HepG2 (cell line): ENCODE measurements around the gene ERCC6. TPM values are rescaled to one million over a fixed set of nuclear protein-coding genes. Genes with fewer than 3 reads are reported as not detected.

Experiments used
- ATAC-seq: fragments of 200-7000 bp; cut with Tn5 transposase; 3 replicates; pipeline ENCODE4 v1.9.1; 2020; ENCODE audit warnings: mild to moderate bottlenecking, moderate library complexity
- BruUV-seq: library from RNA; stranded (reverse); fragments of 400-500 nt; replicated peaks from 2 replicates; lab custom pipeline; 2021; lab: Mats Ljungman, UMichigan
- CTCF ChIA-PET: fragments of 300-600 bp; formaldehyde crosslinking; extraction: SDS; loops from one replicate; lab custom pipeline; 2021; ENCODE audit warnings: low total read pairs, inconsistent platforms, low intra/inter-chr PET ratio; lab: Yijun Ruan, JAX
- POLR2A ChIA-PET: fragments of 350-600 bp; sonication (Branson Sonifier 250); formaldehyde crosslinking; loops from one replicate; lab custom pipeline; 2020; ENCODE audit warnings: antibody characterized with exemption, inconsistent platforms; lab: Yijun Ruan, JAX
- DNase-seq: peaks from one replicate; pipeline ENCODE4 v3.0.0-alpha.2; 2015; ENCODE audit warnings: low spot score
- FAIRE-seq: peaks from 3 replicates; lab custom pipeline; 2011; peaks lifted over from hg19 to GRCh38; lab: Jason Lieb, UNC
- H2AFZ ChIP-seq: one replicate; pipeline ENCODE4 v1.6.1; 2011; ENCODE audit warnings: low read length, inconsistent platforms
- H3K27ac ChIP-seq: fragments of 300-600 bp; 3 replicates; pipeline ENCODE4 v1.8.0; 2011; ENCODE audit warnings: mixed run types, mild to moderate bottlenecking, mixed read lengths, low read length, inconsistent platforms; ENCODE audit not compliant: insufficient read depth; ENCODE audit errors: extremely low read length
- H3K27me3 ChIP-seq, 2 experiments: fragments of 200-600 bp in 1 of 2; 2 replicates in 1 of 2; 3 replicates in 1 of 2; pipeline versions ENCODE4 v1.6.0 to v1.8.0; 2011; ENCODE audit warnings: low read length in 2 of 2, mild to moderate bottlenecking in 2 of 2, moderate library complexity in 2 of 2, inconsistent platforms in 1 of 2; ENCODE audit not compliant: insufficient read depth in 2 of 2, control insufficient read depth in 1 of 2
- H3K36me3 ChIP-seq, 2 experiments: fragments of 200-600 bp in 1 of 2; replicated peaks in 1 of 2; 2 replicates in 1 of 2; 3 replicates in 1 of 2; pipeline versions ENCODE4 v1.5.1 to v1.8.0; 2011; ENCODE audit warnings: low read length in 2 of 2, inconsistent platforms in 1 of 2; ENCODE audit not compliant: insufficient read depth in 2 of 2, control insufficient read depth in 1 of 2
- H3K4me1 ChIP-seq: 2 replicates; pipeline ENCODE4 v1.5.1; 2012; ENCODE audit warnings: low read length, inconsistent platforms; ENCODE audit not compliant: insufficient read depth
- H3K4me2 ChIP-seq: 2 replicates; pipeline ENCODE4 v1.6.0; 2011; ENCODE audit warnings: low read depth, low read length, inconsistent platforms
- H3K4me3 ChIP-seq, 3 experiments: fragments of 200-600 bp in 1 of 3; sonication (generic), shearing (Covaris generic) in 1 of 3; replicated peaks in 1 of 3; 2 replicates each; pipeline ENCODE4 v1.5.1; 2011 to 2016; ENCODE audit warnings: low read length in 3 of 3, inconsistent platforms in 2 of 3, low read depth in 2 of 3, mild to moderate bottlenecking in 2 of 3, control low read depth in 1 of 3, mixed read lengths in 1 of 3; ENCODE audit not compliant: insufficient read depth in 1 of 3
- H3K79me2 ChIP-seq: one replicate; pipeline ENCODE4 v1.6.1; 2011; ENCODE audit warnings: low read length, inconsistent platforms; ENCODE audit not compliant: insufficient read depth
- H3K9ac ChIP-seq: 2 replicates; pipeline ENCODE4 v1.6.0; 2011; ENCODE audit warnings: mild to moderate bottlenecking, low read depth, low read length, inconsistent platforms; ENCODE audit not compliant: insufficient read depth
- H3K9me3 ChIP-seq: 2 replicates; pipeline ENCODE4 v1.5.1; 2012; ENCODE audit warnings: mild to moderate bottlenecking, low read length
- H4K20me1 ChIP-seq: 2 replicates; pipeline ENCODE4 v1.6.0; 2011; ENCODE audit warnings: inconsistent platforms, mild to moderate bottlenecking, low read length, moderate library complexity; ENCODE audit not compliant: insufficient read depth
- ARNTL ChIP-seq: sonication (generic); formaldehyde crosslinking; IDR thresholded peaks from 2 replicates; pipeline ENCODE4 v1.4.0; 2020; ENCODE audit warnings: mild to moderate bottlenecking, missing genetic modification reagents
- CEBPB ChIP-seq: IDR thresholded peaks from 2 replicates; pipeline ENCODE4 v1.6.1; 2011; ENCODE audit warnings: low read depth, low read length, improper control_type of control experiment, borderline replicate concordance
- CREB1 ChIP-seq, 2 experiments: fragments of 450-650 bp in 1 of 2; IDR thresholded peaks; 2 replicates each; pipeline ENCODE4 v1.6.1; 2016 to 2017; ENCODE audit warnings: control low read depth in 1 of 2, mild to moderate bottlenecking in 1 of 2, missing compliant biosample characterization in 1 of 2, missing genetic modification characterization in 1 of 2
- RFX5 ChIP-seq: IDR thresholded peaks from 2 replicates; pipeline ENCODE4 v1.6.1; 2011; ENCODE audit warnings: low read depth, low read length, improper control_type of control experiment
- TSC22D2 ChIP-seq: sonication (generic); formaldehyde crosslinking; IDR thresholded peaks from 2 replicates; pipeline ENCODE4 v1.5.1; 2020; ENCODE audit warnings: missing genetic modification reagents, mild to moderate bottlenecking, borderline replicate concordance
- ZBTB3 ChIP-seq: sonication (generic); formaldehyde crosslinking; IDR thresholded peaks from 2 replicates; pipeline ENCODE4 v1.4.0; 2020; ENCODE audit warnings: low read depth, mild to moderate bottlenecking, moderate library complexity, missing genetic modification reagents, borderline replicate concordance
- ZFP37 ChIP-seq: sonication (generic); formaldehyde crosslinking; IDR thresholded peaks from 2 replicates; pipeline ENCODE4 v1.4.0; 2020; ENCODE audit warnings: missing genetic modification reagents, borderline replicate concordance
- WGBS: methylation state at CpG from one replicate; pipeline ENCODE4 v1.1.6; 2017; ENCODE audit warnings: low lambda C conversion rate; 5-methylcytosine and 5-hydroxymethylcytosine counted together
- in situ Hi-C: cut with HindIII; loops from 2 replicates; pipeline ENCODE4 v1.10.0; 2017; ENCODE audit warnings: low pct_unique_long_range_greater_than_20kb; ENCODE audit not compliant: extremely low pct_ligation_motif_present
- intact Hi-C: fragments of 100-400 bp; cut with micrococcal nuclease; formaldehyde crosslinking; loops from one replicate; pipeline ENCODE4 v1.10.0; 2022; ENCODE audit not compliant: unreplicated experiment
- polyA plus RNA-seq, 8 experiments: library from polyadenylated mRNA; depleted of rRNA in 3 of 8; stranded (reverse) in 7 of 8; unstranded in 1 of 8; fragments of >200 nt; fragmentation: Illumina TruSeq in 4 of 8; extraction: Trizol in 4 of 8; gene quantifications; 2 replicates each; pipeline versions ENCODE4 v1.2.1 to v1.2.3, GENCODE V29; 2011 to 2016; ENCODE audit warnings: low read depth in 4 of 8, missing spikeins in 1 of 8, mixed read lengths in 1 of 8; ENCODE audit not compliant: insufficient read depth in 1 of 8
- total RNA-seq, 5 experiments: library from RNA; depleted of rRNA; stranded (reverse); fragments of >200 nt; fragmentation: Illumina TruSeq; extraction: Trizol; gene quantifications; 2 replicates each; pipeline ENCODE4 v1.2.3, GENCODE V29; 2016; ENCODE audit warnings: low read depth in 1 of 5

Gene ERCC6
- total and polyA plus RNA-seq, 2 of the 13 experiments (the other 11 are each of a cell fraction or from before 2014, with no cell fraction given), result 5.1 to 9.8 TPM

- TF ChIP-seq ZFP37 (CRISPR knock-in tag), result no peak
These were observed 49.1 kb upstream of the ERCC6 start (continued) for GRCh38 chr10:49587981-49588380.

GRCh38 chr10:49585387-49585786 is 46.5 kb upstream of the ERCC6 start:
- DNase-seq, result no peak
- FAIRE-seq, result no peak
- Histone ChIP-seq H3K4me2 (no peak overlapping the region), H3K27ac (no peak overlapping the region), H3K79me2 (no peaks in the 10 kb centered on the region), H2AFZ (no peak overlapping the region), H3K9ac (no peak overlapping the region), H3K4me1 (no peaks in the 10 kb centered on the region), H3K27me3 (no peaks in the 10 kb centered on the region), H3K4me3 (no peak overlapping the region), H3K9me3 (no peaks in the 10 kb centered on the region), H3K36me3 (no peaks in the 10 kb centered on the region)
- POLR2A ChIA-PET, result no interaction called here
- in situ Hi-C loops, result loop anchor here (25.0 kb wide), 1 partner anchor 627 kb away; no protein-coding TSS in a partner anchor
- BruUV-seq, result no TSS peak
- ATAC-seq, result no peak
- TF ChIP-seq CEBPB (peak; percentile 14; the same call in 1 of the 2 replicates), TSC22D2 (CRISPR knock-in tag) (no peak)
- TF ChIP-seq, all 625 proteins: peak for 1
- intact Hi-C loops, result no loop called here
- CTCF ChIA-PET, result no interaction called here
- no peaks in the 10 kb centered on the region for H4K20me1 ChIP-seq

DNA sequence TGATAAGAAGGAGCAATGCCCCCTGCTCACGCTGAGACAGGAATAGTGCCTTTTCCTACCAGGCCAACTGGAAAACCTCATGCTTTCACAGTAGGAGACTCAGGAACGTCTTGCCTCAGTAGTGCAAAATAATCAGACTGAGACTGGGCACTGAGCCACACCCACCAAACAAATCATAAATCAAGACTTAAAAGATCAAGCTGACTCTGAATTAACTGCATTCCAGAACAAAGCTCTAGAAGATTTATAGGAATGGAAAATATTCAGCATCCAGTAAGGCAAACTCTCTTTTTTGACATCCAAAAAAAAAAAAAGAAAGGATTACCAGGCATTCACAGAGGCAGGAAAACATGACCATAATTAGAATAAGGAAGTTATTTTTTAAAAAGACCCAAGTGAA is 40.7 kb upstream of the ERCC6 start:
- DNase-seq, result no peak
- H3K9ac ChIP-seq, result no peak overlapping the region
- no peak for FAIRE-seq
- 0 out of 5 replicates have a peak, but pooled peaks cover 0 to 6% of the 10 kb centered on the region in 2 experiments for H3K27me3 ChIP-seq
- no peak overlapping the region for H3K4me2 ChIP-seq
- ChIA-PET CTCF (no interaction called here), POLR2A (no interaction called here)
- in situ Hi-C loops, result loop anchor here (25.0 kb wide), 1 partner anchor 633 kb away; no protein-coding TSS in a partner anchor
- 3% methylated on average over 2 of the region's 2 CpGs for WGBS
- no peak overlapping the region for H3K27ac ChIP-seq
- H3K4me1 ChIP-seq, result no peaks in the 10 kb centered on the region
- intact Hi-C loops, result no loop called here
- no peak overlapping the region for H2AFZ ChIP-seq
- no peaks in the 10 kb centered on the region for H3K36me3 ChIP-seq
- H3K9me3 ChIP-seq, result no peaks in the 10 kb centered on the region
- no peak overlapping the region for H3K4me3 ChIP-seq
- TF ChIP-seq ZBTB3 (CRISPR knock-in tag) (no peak), RFX5 (no peak), ARNTL (no peak), CREB1 (IDR thresholded peaks at IDR 0.05) (no peak), CREB1 (CRISPR knock-in tag; IDR thresholded peaks at IDR 0.05) (no peak)
- H4K20me1 ChIP-seq, result no peaks in the 10 kb centered on the region
- BruUV-seq, result no TSS peak
- no peak for ATAC-seq
- H3K79me2 ChIP-seq, result no peaks in the 10 kb centered on the region
